Occipital lobe (tissue), 2 donors: ENCODE results near the gene YBEY. TPM values are rescaled to one million over a fixed set of nuclear protein-coding genes. Genes with fewer than 3 reads are reported as not detected.

ENCODE experiments used
- DNase-seq: peaks from one replicate; lab custom pipeline; 2025; lab: John Stamatoyannopoulos, UW
- total RNA-seq: library from RNA; depleted of rRNA; stranded (reverse); fragments of >200 nt; gene quantifications from one replicate; pipeline ENCODE4 v1.2.3, GENCODE V29; 2014

The YBEY gene
- total RNA-seq, 1 donor from 2014 or later, result 11.7 TPM

GRCh38 chr21:46264046-46264689 is 22.0 kb upstream of the YBEY start:
- DNase-seq, result no peak

- DNase-seq, result no peak
Measured at GRCh38 chr21:46264690-46265144, 21.4 kb upstream of the YBEY start.

GRCh38 chr21:46265736-46266525 is 20.2 kb upstream of the YBEY start:
- DNase-seq, result no peak

- no peak for DNase-seq
Measured at GRCh38 chr21:46266946-46267345, 19.2 kb upstream of the YBEY start.

GRCh38 chr21:46268371-46268770 is 17.8 kb upstream of the YBEY start:
- no peak for DNase-seq

- no peak for DNase-seq
Measured at GRCh38 chr21:46269466-46269865, 16.7 kb upstream of the YBEY start.

- DNase-seq, result no peak
Measured at GRCh38 chr21:46273341-46273740, 12.8 kb upstream of the YBEY start.

- DNase-seq, result no peak
Measured at GRCh38 chr21:46274797-46275390, 11.2 kb upstream of the YBEY start.

- DNase-seq, result no peak
Measured at GRCh38 chr21:46284077-46284644, 2.0 kb upstream of the YBEY start.

GRCh38 chr21:46284733-46285132 is 1.4 kb upstream of the YBEY start:
- no peak for DNase-seq

GRCh38 chr21:46285206-46285661 is 908 bp upstream of the YBEY start, which contains the start of gene MCM3AP:
MCM3AP (minus strand) TSS chr21:46285611; CDS start chr21:46285286, 325 bp downstream.
- no peak for DNase-seq

- DNase-seq, result no peak
Measured at GRCh38 chr21:46286648-46287002, 483 bp downstream of the YBEY start.

GRCh38 chr21:46287541-46287940 is 1.4 kb downstream of the YBEY start:
- no peak for DNase-seq

- no peak for DNase-seq
Measured at GRCh38 chr21:46289655-46290179, 3.6 kb downstream of the YBEY start.

GRCh38 chr21:46291561-46291960 is 5.4 kb downstream of the YBEY start:
- no peak for DNase-seq

- DNase-seq, result no peak
Measured at GRCh38 chr21:46294647-46295176, 8.6 kb downstream of the YBEY start.

GRCh38 chr21:46295177-46295770 is 9.1 kb downstream of the YBEY start:
- DNase-seq, result no peak

GRCh38 chr21:46295996-46296752 is 10.0 kb downstream of the YBEY start:
- peak; percentile 16 for DNase-seq

- DNase-seq, result no peak
Measured at GRCh38 chr21:46297338-46298271, 11.5 kb downstream of the YBEY start.
